HepG2 (cell line): ENCODE measurements around the gene FAM229B. TPM values are rescaled to one million over a fixed set of nuclear protein-coding genes. Genes with fewer than 3 reads are reported as not detected.

Source experiments
- DMAP1 ChIP-seq: IDR thresholded peaks from 2 replicates; pipeline ENCODE4 v1.6.1; 2016
- DNMT1 ChIP-seq: sonication (generic); formaldehyde crosslinking; IDR thresholded peaks from 2 replicates; pipeline ENCODE4 v1.5.1; 2020; ENCODE audit warnings: mild to moderate bottlenecking, missing genetic modification reagents
- RXRA ChIP-seq: sonication (generic); formaldehyde crosslinking; IDR thresholded peaks from 2 replicates; pipeline ENCODE4 v1.5.1; 2020; ENCODE audit warnings: missing genetic modification reagents
- SALL1 ChIP-seq: sonication (generic); formaldehyde crosslinking; IDR thresholded peaks from 2 replicates; pipeline ENCODE4 v1.8.0; 2022; ENCODE audit warnings: mild to moderate bottlenecking, missing genetic modification reagents
- TAF1 ChIP-seq: sonication (generic); formaldehyde crosslinking; IDR thresholded peaks from 2 replicates; pipeline ENCODE4 v1.4.0; 2020; ENCODE audit warnings: missing genetic modification reagents
- TCF12 ChIP-seq, 2 experiments: fragments of 450-650 bp in 1 of 2; sonication (generic) in 1 of 2; formaldehyde crosslinking in 1 of 2; IDR thresholded peaks; 2 replicates each; pipeline versions ENCODE4 v1.6.1 to v1.8.0; 2017 to 2022; ENCODE audit warnings: antibody characterized with exemption in 1 of 2, mild to moderate bottlenecking in 1 of 2, missing genetic modification reagents in 1 of 2, moderate library complexity in 1 of 2
- TGIF2 ChIP-seq: IDR thresholded peaks from 2 replicates; pipeline ENCODE4 v1.6.1; 2016; ENCODE audit warnings: control low read depth, missing compliant biosample characterization
- THYN1 ChIP-seq: sonication (generic); formaldehyde crosslinking; IDR thresholded peaks from 2 replicates; pipeline ENCODE4 v1.8.1; 2023; ENCODE audit warnings: low read depth, mild to moderate bottlenecking, moderate library complexity, missing genetic modification reagents, borderline replicate concordance
- ZNF20 ChIP-seq: sonication (generic); formaldehyde crosslinking; IDR thresholded peaks from 2 replicates; pipeline ENCODE4 v1.4.0; 2020; ENCODE audit warnings: mild to moderate bottlenecking, moderate library complexity, missing genetic modification reagents
- ZNF460 ChIP-seq: sonication (generic); formaldehyde crosslinking; IDR thresholded peaks from 2 replicates; pipeline ENCODE4 v1.5.1; 2020; ENCODE audit warnings: missing genetic modification reagents, mild to moderate bottlenecking, borderline replicate concordance
- ZNF572 ChIP-seq: sonication (generic); formaldehyde crosslinking; IDR thresholded peaks from 2 replicates; pipeline ENCODE4 v1.5.1; 2020; ENCODE audit warnings: mild to moderate bottlenecking, missing genetic modification reagents
- ZNF878 ChIP-seq: sonication (generic); formaldehyde crosslinking; IDR thresholded peaks from 2 replicates; pipeline ENCODE4 v1.8.1; 2023; ENCODE audit warnings: mild to moderate bottlenecking, missing genetic modification reagents, moderate library complexity
- polyA plus RNA-seq, 8 experiments: library from polyadenylated mRNA; depleted of rRNA in 3 of 8; stranded (reverse) in 7 of 8; unstranded in 1 of 8; fragments of >200 nt; fragmentation: Illumina TruSeq in 4 of 8; extraction: Trizol in 4 of 8; gene quantifications; 2 replicates each; pipeline versions ENCODE4 v1.2.1 to v1.2.3, GENCODE V29; 2011 to 2016; ENCODE audit warnings: low read depth in 4 of 8, missing spikeins in 1 of 8, mixed read lengths in 1 of 8; ENCODE audit not compliant: insufficient read depth in 1 of 8
- total RNA-seq, 5 experiments: library from RNA; depleted of rRNA; stranded (reverse); fragments of >200 nt; fragmentation: Illumina TruSeq; extraction: Trizol; gene quantifications; 2 replicates each; pipeline ENCODE4 v1.2.3, GENCODE V29; 2016; ENCODE audit warnings: low read depth in 1 of 5
- TF ChIP-seq, protein P1 (sequence below): IDR thresholded peaks from 2 replicates; pipeline ENCODE4 v1.6.1; 2016; ENCODE audit warnings: low read depth, borderline replicate concordance
- TF ChIP-seq, protein P2 (sequence below): sonication (generic); formaldehyde crosslinking; IDR thresholded peaks from 2 replicates; pipeline ENCODE4 v1.4.0; 2020; ENCODE audit warnings: mild to moderate bottlenecking, missing genetic modification reagents, borderline replicate concordance
- TF ChIP-seq, protein P3 (sequence below): sonication (generic); formaldehyde crosslinking; IDR thresholded peaks from 2 replicates; pipeline ENCODE4 v1.9.0; 2022; ENCODE audit warnings: low read depth, missing genetic modification reagents
- TF ChIP-seq, protein P4 (sequence below): sonication (generic); formaldehyde crosslinking; IDR thresholded peaks from 2 replicates; pipeline ENCODE4 v1.4.0; 2020; ENCODE audit warnings: low read depth, missing genetic modification reagents
- TF ChIP-seq, protein P5 (sequence below): sonication (generic); formaldehyde crosslinking; IDR thresholded peaks from 2 replicates; pipeline ENCODE4 v1.4.0; 2020; ENCODE audit warnings: missing genetic modification reagents, mild to moderate bottlenecking, borderline replicate concordance

The FAM229B gene
- total and polyA plus RNA-seq, 2 of the 13 experiments (the other 11 are each of a cell fraction or from before 2014, with no cell fraction given): 11.3 to 19.5 TPM

DNA sequence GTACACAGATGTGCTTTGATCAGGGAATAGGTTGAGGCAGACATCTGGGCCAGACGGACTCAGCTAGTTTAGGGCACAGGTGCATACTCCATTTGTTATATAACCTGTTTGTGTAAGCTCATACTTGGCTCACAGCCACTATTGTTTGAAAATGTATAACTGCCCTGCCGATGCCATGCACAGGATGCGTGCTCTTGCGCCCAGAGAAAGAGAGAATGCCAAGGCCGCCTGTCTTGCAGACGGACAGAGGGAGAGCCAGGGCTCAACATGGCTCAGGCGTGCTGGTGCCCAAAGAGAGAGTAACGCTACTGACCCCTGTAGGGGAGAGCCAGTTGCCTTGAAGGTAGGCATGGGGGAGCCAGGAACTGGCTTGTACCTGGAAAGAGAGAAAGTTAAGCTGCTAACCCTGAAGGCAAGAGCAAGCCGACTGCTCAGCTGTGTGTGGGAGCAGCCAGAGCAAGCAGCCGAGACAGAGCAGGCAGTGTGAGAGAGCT is 57.7 kb downstream of the FAM229B start (continued):
- TF ChIP-seq, protein P1, sequence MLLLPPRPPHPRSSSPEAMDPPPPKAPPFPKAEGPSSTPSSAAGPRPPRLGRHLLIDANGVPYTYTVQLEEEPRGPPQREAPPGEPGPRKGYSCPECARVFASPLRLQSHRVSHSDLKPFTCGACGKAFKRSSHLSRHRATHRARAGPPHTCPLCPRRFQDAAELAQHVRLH (CRISPR knock-in tag): no peak; the same call in 1 of the 2 replicates
- TF ChIP-seq TGIF2 (no peak), TAF1 (CRISPR knock-in tag) (no peak), THYN1 (no peak), DNMT1 (0 out of 2 replicates have a peak, but pooled peaks have one; percentile 54), ZNF460 (CRISPR knock-in tag) (no peak), ZNF878 (CRISPR knock-in tag) (no peak), ZNF572 (no peak), TCF12 (IDR thresholded peaks at IDR 0.05) (no peak), TCF12 (CRISPR knock-in tag; IDR thresholded peaks at IDR 0.05) (no peak), SALL1 (peak; percentile 64), RXRA (CRISPR knock-in tag) (no peak), DMAP1 (CRISPR knock-in tag) (no peak), ZNF20 (CRISPR knock-in tag) (no peak)
- TF ChIP-seq, protein P2, sequence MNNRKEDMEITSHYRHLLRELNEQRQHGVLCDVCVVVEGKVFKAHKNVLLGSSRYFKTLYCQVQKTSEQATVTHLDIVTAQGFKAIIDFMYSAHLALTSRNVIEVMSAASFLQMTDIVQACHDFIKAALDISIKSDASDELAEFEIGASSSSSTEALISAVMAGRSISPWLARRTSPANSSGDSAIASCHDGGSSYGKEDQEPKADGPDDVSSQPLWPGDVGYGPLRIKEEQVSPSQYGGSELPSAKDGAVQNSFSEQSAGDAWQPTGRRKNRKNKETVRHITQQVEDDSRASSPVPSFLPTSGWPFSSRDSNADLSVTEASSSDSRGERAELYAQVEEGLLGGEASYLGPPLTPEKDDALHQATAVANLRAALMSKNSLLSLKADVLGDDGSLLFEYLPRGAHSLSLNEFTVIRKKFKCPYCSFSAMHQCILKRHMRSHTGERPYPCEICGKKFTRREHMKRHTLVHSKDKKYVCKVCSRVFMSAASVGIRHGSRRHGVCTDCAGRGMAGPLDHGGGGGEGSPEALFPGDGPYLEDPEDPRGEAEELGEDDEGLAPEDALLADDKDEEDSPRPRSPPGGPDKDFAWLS (CRISPR knock-in tag): no peak
- TF ChIP-seq, protein P3, sequence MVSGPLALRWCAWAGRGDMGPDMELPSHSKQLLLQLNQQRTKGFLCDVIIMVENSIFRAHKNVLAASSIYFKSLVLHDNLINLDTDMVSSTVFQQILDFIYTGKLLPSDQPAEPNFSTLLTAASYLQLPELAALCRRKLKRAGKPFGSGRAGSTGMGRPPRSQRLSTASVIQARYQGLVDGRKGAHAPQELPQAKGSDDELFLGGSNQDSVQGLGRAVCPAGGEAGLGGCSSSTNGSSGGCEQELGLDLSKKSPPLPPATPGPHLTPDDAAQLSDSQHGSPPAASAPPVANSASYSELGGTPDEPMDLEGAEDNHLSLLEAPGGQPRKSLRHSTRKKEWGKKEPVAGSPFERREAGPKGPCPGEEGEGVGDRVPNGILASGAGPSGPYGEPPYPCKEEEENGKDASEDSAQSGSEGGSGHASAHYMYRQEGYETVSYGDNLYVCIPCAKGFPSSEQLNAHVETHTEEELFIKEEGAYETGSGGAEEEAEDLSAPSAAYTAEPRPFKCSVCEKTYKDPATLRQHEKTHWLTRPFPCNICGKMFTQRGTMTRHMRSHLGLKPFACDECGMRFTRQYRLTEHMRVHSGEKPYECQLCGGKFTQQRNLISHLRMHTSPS (CRISPR knock-in tag): peak; percentile 72; the same call in 1 of the 2 replicates
- TF ChIP-seq, protein P4, sequence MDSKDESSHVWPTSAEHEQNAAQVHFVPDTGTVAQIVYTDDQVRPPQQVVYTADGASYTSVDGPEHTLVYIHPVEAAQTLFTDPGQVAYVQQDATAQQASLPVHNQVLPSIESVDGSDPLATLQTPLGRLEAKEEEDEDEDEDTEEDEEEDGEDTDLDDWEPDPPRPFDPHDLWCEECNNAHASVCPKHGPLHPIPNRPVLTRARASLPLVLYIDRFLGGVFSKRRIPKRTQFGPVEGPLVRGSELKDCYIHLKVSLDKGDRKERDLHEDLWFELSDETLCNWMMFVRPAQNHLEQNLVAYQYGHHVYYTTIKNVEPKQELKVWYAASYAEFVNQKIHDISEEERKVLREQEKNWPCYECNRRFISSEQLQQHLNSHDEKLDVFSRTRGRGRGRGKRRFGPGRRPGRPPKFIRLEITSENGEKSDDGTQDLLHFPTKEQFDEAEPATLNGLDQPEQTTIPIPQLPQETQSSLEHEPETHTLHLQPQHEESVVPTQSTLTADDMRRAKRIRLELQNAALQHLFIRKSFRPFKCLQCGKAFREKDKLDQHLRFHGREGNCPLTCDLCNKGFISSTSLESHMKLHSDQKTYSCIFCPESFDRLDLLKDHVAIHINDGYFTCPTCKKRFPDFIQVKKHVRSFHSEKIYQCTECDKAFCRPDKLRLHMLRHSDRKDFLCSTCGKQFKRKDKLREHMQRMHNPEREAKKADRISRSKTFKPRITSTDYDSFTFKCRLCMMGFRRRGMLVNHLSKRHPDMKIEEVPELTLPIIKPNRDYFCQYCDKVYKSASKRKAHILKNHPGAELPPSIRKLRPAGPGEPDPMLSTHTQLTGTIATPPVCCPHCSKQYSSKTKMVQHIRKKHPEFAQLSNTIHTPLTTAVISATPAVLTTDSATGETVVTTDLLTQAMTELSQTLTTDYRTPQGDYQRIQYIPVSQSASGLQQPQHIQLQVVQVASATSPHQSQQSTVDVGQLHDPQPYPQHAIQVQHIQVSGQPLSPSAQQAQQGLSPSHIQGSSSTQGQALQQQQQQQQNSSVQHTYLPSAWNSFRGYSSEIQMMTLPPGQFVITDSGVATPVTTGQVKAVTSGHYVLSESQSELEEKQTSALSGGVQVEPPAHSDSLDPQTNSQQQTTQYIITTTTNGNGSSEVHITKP (CRISPR knock-in tag): no peak
- TF ChIP-seq, protein P5, sequence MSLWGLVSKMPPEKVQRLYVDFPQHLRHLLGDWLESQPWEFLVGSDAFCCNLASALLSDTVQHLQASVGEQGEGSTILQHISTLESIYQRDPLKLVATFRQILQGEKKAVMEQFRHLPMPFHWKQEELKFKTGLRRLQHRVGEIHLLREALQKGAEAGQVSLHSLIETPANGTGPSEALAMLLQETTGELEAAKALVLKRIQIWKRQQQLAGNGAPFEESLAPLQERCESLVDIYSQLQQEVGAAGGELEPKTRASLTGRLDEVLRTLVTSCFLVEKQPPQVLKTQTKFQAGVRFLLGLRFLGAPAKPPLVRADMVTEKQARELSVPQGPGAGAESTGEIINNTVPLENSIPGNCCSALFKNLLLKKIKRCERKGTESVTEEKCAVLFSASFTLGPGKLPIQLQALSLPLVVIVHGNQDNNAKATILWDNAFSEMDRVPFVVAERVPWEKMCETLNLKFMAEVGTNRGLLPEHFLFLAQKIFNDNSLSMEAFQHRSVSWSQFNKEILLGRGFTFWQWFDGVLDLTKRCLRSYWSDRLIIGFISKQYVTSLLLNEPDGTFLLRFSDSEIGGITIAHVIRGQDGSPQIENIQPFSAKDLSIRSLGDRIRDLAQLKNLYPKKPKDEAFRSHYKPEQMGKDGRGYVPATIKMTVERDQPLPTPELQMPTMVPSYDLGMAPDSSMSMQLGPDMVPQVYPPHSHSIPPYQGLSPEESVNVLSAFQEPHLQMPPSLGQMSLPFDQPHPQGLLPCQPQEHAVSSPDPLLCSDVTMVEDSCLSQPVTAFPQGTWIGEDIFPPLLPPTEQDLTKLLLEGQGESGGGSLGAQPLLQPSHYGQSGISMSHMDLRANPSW (CRISPR knock-in tag): no peak
